HG02642 (cell line): ENCODE measurements around the gene TMEM164.

Experiments used
- ATAC-seq: cut with Tn5 transposase; IDR thresholded peaks from one replicate; pipeline ENCODE4 v1.9.1; 2021; ENCODE audit warnings: mild to moderate bottlenecking; ENCODE audit not compliant: unreplicated experiment, poor library complexity

Gene TMEM164

DNA sequence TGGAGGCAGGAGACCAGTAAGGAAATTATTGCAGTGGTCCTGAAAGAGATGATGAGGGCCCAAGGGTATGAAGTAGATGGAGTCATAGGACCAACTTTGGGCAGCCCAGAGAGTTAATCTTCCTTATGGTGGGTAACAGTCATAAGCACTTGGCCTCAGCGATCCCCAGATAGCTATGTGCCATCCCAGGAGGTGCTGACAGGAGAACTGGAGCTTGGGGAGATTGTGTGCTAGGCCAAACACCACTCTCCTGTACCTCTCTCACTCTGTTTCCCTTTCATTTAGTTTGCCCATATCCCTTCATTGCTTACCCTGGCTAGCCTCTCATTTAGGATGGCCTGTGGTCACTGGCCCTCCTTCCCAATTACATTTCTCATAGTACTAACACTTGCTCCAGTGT is 60.0 kb downstream of the TMEM164 start:
- ATAC-seq = no peak

DNA sequence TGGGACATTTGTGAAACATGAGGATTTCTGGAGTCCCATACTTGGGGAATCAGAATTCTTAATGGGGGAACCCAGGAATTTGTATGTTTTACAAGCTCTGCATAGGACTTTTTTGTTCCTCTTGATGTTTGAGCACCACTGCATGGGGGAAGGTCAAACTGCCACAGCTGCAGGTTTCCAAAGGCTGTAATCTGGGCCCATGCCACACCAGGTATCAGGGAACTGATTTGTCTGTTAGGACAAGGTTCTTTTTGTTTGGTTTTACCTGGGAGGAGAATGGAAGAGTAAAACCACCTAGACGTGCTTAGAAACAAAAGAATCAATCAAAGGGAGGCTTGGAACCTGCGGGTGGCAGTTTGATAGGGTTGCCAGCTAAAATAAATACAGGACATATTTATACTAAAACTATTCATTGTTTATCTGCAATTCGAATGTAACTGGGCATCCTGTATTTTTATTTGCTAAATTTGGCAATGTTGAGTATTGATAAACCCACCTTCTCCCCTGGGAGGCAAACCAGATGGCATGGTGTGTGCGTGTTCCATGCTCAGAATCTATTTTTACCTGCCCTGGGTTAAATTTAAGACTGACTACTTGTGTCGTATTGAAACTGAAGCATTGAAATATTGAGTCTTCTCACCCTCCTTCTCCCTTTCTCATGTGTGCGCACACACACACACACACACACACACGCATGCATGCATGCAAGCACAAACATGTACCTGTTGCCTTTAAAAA is 63.7 kb downstream of the TMEM164 start:
- no peak for ATAC-seq

DNA sequence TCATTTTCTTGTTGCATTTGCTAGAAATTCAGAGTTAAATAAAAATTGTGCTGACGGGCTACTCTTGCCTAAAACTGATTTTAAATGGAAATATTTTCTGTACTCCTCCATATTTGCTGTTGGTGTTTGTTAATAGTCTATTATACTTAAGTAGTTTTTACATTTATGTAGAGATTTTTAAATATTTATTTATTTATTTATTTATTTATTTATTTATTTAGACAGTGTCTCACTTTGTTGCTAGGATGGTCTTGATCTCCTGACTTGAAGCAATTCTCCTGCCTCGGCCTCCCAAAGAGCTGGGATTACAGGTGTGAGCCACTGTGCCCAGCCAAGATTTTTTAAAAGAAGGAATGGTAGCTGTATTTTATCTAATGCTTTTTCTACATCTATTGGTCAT is 68.1 kb downstream of the TMEM164 start:
- no peak for ATAC-seq

DNA sequence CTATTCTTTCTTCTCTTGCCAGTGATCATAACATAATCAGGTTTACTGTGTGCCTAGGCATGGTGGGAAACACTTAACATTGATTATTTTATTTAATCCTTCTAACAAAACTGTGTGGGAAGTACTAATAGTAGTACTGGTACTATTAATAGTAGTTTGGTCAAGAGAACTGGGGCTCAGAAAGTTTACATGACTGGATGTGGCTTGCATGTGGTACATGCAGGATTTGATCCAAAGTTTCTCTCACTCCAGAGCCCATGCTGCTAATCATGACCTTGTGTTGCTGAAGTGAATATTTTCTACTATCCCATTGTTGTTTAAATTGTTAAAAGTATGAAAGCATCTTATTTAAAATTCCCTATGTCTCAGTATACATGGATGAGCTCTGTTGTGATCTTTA is 78.4 kb downstream of the TMEM164 start:
- ATAC-seq = no peak

DNA sequence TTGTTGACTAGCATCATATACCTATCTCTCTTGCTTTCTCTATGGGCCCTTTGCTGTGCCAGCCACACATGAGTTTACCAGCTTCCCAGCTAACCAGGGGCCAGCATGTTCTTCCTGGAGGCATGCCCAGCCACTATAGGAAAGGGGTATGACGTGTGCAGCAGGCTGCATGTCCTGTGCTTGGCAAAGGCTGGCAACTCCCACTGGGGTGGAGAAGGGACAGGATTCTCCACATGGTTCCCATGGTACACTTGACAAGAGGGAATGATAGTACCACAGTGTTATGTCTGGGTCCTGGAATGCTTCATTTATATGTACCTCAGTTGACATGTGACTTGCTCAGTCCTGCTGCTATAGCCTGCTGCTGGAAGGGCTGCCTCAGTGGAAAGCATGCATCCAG is 78.8 kb downstream of the TMEM164 start:
- ATAC-seq = no peak

DNA sequence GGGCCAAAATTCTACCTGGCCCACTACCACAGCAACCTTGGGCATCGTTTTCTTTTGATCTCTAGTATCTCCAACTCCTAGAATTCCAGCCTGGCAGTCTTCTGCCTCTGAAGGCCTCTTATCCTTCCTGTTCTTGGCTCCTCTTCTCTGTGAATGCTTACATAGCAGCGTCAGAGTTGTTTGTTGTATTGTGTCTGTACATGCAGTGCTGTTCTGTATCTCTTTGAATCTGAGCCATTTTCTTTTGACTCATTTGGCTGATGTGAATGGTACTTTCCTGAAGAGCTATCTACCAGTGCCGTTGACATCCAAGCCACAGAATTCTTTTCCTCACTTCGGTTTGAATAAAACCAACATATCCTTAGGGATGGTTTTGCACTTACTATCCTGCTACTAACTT is 79.2 kb downstream of the TMEM164 start:
- ATAC-seq = no peak

DNA sequence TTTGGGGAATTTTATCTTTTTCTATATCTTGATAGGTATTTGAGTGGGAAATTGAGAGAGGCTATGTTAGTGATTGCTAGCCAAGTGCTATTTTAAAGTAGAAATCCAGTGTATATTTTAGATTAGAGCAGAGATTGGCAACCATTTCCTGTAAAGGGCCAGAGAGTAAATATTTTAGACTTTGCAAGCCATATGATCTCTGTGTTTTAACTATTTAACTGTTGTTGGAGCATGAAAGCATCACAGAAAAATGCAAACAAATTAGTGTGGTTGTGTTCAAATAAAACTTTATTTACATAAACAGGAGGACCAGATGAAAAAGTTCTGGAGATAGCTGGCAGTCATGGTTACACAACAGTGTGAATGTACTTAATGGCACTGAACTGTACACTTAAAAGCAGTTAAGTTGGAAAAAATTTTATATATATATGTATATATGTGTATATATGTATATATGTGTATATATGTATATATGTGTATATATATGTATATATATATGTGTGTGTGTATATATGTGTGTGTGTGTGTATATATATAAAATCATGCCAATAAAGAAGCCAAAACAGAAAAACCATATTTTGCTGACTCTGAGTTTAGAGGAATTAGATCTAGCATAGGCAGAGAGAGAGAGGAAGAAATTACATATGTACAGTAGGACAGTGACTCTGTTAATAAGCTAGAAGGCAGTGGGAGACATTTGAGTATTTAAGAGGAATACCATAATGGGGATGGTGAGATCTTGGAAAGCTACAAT is 83.4 kb downstream of the TMEM164 start:
- no peak for ATAC-seq

DNA sequence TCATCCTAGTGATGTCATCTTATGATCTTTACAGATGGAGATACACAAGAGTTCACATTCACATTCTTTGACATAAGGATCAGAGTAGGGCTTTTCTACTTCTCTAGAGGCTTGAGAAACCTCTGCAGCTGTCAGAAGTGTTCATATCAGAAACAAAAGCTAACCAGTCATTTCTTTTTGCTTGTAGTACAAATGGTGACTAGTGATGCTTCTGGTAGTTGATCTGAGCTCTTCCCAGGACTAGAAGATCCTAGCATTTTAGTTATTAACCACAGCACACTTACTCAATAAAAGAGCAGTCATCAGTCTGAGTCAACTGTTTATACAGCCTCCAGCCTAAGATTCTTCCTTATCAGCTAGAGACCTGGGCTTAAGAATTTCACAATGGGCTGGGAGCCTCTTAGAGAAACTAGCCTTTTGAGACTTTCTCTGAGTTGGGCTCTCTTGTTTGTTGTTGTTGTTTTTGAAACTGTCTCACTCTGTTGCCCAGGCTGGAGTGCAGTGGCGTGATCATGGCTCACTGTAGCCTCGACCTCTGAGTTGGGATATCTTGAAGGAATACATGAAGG is 84.1 kb downstream of the TMEM164 start:
- no peak for ATAC-seq

DNA sequence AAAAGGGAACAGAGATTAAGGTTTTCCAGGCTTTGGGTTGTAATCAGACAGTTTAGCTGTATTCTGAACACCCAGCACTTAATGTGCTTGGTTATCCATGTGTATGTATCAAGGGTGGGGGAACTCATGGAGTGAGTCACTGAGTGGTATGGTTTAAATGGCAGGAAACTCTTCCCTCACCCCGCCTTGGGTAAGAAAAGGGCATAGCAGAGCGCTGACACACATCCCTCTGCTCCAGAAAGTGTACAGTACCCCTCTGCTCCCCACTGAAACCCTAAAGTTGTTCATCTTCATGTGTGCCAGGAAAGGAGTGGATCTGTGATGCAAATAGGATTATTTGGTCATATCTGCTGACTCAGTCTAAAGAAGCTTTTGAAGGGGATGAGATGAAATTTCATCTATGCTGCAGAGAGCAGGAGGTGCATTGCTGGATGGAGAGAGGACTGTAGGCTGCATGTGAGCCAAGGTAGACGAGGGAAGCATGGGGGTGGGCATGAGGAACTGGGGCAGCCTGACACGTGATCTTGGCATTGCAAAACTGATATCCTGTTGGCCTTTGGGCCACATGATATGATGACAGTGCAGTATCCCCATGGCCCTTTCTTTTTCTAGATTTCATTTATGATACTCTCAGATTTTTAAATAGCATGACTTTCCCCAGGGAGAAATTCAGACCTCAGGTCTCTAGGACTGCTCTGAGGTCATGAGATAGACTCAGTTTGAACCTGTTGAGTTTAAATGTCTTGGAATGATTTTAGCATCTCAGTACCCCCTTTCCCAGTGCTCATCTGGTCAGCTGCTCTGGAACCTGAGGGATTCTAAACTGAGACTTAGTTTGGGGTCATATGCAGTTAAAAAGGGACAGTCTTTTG is 84.8 kb downstream of the TMEM164 start:
- ATAC-seq = no peak

DNA sequence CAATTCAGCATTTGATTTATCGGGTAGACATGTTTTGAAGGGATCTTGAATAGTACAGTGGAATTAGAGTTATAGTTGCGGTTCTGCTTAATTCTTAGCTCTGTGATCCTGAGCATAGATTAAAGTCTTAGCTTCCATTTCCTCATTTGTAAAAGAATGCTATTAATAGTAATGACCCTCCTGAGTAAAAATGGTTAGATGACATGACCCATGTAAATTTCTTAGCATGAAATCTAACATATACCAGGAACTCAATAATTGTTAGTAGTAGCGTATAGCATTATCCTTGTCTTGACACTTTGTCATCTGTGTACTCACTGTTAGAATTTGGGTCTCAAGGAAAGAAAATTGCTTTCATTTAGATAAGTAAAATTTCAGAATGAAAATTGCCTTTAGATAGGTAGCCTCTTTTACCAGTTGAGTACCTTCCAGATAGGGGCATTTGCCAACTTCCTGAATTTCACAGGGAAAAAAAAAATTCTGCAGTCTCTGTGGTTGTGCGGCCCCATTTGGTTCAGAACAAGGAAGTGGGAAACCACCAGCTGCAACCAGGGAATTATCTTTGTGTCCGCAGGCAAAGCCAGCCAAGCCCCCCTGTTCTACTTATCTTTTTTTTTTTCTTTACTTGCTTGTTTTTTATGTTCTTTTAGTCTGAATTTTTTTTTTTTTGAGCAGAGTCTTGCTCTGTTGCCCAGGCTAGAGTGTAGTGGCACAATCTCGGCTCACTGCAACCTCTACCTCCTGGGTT is 86.9 kb downstream of the TMEM164 start:
- no peak for ATAC-seq

DNA sequence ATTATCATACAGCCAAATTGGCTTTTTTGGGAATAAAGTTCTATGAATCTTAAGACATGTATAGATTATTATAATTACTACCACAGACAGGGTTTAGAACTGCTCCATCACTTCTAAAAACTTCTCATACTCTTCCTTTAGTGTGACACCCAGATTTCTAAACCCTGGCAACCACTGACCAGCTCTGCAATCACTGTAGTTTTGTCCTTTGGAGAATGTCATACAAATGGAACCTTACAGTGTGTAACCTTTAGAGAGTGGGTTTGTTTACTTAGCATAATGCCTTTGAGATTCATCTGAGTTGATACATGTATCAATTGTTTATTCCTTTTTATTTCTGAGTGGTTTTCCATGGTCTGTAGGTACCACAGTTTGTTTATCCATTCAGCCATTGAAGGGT is 95.0 kb downstream of the TMEM164 start:
- no peak for ATAC-seq

DNA sequence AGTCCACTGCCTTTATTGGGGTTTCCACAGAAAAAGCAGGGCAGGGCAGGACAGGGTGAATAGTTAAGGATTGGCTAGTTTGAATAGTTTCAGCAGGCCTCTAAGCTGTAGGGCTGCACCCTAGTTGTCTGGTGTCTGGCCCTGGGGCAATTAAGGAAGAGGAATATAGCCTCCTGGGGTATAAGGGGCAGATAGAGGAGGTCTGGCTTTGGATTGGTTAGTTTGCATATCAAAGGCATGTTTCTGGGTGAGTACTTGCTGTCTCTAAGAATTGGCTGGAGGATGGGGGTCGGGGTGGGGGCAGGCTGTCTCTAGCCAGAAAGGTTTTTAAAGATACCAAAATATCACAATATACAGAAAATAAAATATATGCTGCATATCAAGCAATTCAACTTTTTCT is 100.4 kb downstream of the TMEM164 start:
- ATAC-seq = no peak

DNA sequence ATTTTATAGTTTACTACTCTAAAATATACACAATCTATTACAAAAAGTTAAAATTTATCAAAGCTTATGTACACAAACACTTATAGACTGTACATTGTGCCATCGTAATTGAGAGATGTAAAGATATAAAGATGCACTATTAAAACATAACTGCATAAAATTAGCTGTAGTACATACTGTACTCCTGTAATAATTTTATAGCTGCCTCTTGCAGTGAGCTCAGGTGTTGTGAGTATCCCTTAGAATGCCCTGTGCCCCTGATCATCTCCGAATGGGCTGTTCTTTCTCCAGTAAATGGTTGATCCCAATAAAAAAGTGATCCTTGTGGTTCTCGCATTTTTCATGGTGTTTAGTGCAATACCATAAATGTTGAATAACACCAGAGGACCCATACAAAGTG is 101.2 kb downstream of the TMEM164 start:
- no peak for ATAC-seq

DNA sequence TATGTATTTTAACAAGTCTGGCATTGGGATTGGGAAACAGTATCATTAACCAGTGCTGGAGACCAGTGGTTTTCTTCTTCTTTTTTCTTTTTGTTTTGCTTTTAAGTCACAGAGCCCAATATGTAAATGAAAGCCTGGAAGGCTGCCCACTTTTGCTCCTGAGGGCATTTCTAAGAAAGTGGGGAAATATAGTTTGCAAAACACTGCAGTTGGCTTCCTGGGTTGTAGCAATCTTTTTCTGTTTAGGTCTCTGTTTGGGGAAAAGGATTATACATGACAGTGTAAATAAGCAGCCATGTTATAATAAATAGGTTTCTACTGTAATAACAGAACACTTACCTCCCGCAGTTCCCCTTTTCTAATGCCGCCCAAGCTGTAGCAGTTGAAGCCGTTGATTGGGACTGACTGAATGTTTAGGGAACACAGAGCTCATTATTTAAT is 105.5 kb downstream of the TMEM164 start:
- ATAC-seq = no peak

DNA sequence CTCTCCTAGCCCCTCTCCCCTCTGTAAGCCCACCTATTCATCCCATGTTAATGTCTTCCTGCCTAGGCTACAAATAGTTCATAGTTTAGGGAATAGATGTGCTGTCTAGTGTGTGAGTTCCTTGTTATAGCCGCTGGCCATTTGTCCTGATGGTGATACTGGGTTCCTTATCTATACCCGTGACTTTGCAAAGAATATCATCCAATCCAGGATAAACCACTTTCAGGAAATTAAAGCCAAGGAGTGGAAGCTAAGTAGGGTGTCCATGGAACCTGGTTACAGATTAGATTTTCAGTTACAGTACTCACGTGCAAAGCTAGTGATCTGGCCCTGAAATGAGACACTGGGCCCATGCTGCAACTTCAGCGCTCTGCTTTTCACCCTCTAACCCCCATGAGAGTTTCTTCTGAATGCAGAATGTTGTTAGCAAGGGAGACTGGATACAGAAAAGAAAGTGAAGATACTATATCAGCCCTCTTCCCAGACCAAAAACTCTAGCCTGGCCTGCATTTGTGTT is 111.4 kb downstream of the TMEM164 start:
- ATAC-seq = no peak

DNA sequence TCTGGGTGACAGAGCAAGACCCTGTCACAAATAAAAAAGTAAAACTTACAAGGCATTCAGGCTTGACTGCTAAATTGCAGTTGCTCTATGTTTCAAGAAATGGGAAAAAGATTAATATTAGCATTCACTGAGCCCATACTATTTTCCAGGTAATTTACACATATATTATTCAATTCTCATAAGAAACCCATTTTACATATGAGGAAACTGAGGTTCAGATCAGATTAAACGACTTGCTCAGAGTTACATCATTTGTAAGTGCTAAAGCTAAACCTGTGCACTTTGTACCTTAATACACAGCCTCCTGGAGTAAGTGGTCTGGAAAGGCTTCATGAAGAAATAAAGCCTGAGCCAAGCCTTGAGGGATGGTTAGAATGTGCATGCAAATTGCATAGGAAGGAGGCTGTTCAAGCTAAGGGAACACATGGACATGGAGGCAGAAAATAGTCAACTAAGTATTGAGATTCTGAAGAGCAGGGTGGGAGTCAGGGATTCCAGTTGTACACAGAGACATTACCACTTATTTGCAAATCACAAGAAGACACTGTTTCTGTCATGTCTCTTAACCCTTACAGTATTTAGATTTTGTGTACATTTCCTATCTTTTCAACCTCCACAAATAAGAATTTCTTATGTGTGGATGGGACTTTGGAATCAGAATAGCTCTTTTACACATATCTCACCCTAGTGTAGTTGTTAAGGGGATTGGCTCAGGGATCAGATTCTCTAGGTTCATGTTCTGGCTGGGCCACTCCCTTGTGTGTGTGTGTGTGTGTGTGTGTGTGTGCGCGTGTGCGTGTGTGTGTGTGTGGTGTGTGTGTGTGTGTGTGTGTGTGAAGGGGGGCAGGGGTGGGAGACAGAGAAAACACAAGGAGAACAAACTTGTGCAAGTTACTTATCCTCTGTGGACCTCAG is 113.4 kb downstream of the TMEM164 start:
- no peak for ATAC-seq

DNA sequence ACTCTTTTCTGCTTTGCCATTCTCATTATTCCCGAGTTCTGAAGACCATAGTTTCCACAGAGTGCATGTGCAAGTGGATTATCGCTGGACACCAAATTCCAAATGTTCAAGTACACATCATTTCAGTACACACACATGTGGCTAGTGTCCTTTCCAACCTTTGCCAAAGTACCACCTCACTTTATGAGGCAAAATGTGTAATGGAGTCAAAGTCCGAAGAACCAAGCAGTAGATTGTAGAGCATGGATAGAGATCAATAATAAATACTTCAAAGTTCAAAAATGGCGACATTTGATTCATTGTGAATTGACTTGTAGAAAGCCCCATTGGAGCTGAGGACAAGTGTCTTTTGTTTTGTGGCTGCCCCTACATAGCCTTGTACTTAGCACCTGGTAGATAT is 115.6 kb downstream of the TMEM164 start:
- ATAC-seq = no peak

DNA sequence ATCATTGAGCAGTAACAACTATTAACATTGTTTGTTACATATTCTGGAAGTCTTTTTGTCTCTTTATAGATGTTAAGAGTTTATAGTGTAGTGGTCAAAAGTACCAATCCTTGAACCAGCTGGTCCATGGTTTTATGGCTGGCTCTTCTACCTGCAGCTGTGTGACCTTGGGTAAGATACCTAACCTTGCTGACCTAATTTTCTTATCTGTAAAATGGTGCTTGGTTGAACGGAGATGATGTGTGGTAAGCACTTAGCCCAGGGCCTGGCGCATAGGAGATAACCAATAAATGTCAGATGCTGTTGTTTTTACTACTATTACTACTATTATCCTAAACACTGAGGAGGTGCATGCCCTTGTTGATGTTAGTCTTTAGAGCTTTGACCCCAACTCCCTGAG is 116.6 kb downstream of the TMEM164 start:
- ATAC-seq = no peak

DNA sequence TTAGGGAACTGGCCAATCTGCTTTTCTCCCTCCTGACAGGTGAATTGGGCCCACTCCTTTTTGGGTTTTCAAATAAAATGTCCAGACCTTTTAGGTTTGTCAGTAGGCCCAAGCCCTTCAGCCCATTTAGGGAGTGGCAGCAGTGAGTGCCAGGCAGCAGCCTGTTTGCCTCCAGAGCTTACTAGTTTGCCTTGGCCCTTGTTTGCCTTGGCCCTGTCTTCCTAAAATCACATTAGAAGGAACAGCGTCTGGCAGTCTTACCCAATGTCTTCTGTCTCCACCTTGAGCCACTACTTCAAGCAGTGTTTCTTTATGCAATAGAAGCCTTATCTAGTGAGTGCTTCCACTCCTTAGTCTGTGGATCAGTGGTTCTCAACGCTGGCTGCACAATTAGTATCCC is 117.1 kb downstream of the TMEM164 start:
- ATAC-seq = no peak
